Stimulated activated CD4-positive, alpha-beta T cell treated with anti-CD3 and anti-CD28 coated beads, Interleukin-12 subunit alpha, Interleukin-12 subunit beta, amount 100 ng/mL, for 4 hours (primary cell): ENCODE data around the gene KMT2D.

ENCODE experiments used
- DNase-seq: peaks from one replicate; pipeline ENCODE4 v3.0.0-alpha.2; 2020

The KMT2D gene

GRCh38 chr12:49060237-49061156 lies at the start of gene KMT2D:
TSS of gene KMT2D (minus strand) at chr12:49060794. CDS start at chr12:49055324, 5,470 bp downstream.
- peak; percentile 85 for DNase-seq

GRCh38 chr12:49109641-49110463 lies 49.3 kb upstream of the KMT2D start:
- no peak for DNase-seq

GRCh38 chr12:49108958-49109404 lies 48.4 kb upstream of the KMT2D start:
- DNase-seq = no peak

- no peak for DNase-seq
Measured at GRCh38 chr12:49105504-49106084, 45.0 kb upstream of the KMT2D start.

GRCh38 chr12:49104822-49105221 lies 44.2 kb upstream of the KMT2D start:
- no peak for DNase-seq

GRCh38 chr12:49100380-49100779 lies 39.8 kb upstream of the KMT2D start:
- no peak for DNase-seq

GRCh38 chr12:49098703-49099102 lies 38.1 kb upstream of the KMT2D start:
- no peak for DNase-seq

- DNase-seq = peak; percentile 54
Measured at GRCh38 chr12:49098035-49098451, 37.4 kb upstream of the KMT2D start.

- DNase-seq = no peak
Measured at GRCh38 chr12:49097381-49097780, 36.8 kb upstream of the KMT2D start.

- no peak for DNase-seq
Measured at GRCh38 chr12:49094975-49095365, 34.4 kb upstream of the KMT2D start.

- DNase-seq = no peak
Measured at GRCh38 chr12:49094160-49094974, 33.8 kb upstream of the KMT2D start, which contains the start of gene DHH. TSS of gene DHH (minus strand) at chr12:49094801. CDS start at chr12:49094512, 289 bp downstream.

- DNase-seq = no peak
Measured at GRCh38 chr12:49093792-49094159, 33.2 kb upstream of the KMT2D start.

GRCh38 chr12:49092816-49093406 lies 32.3 kb upstream of the KMT2D start:
- no peak for DNase-seq

- DNase-seq = peak; percentile 64
Measured at GRCh38 chr12:49092086-49092815, 31.7 kb upstream of the KMT2D start.

- no peak for DNase-seq
Measured at GRCh38 chr12:49091836-49092085, 31.2 kb upstream of the KMT2D start.

GRCh38 chr12:49091056-49091835 lies 30.7 kb upstream of the KMT2D start:
- no peak for DNase-seq

- peak; percentile 34 for DNase-seq
Measured at GRCh38 chr12:49089821-49090773, 29.5 kb upstream of the KMT2D start.

GRCh38 chr12:49088932-49089330 lies 28.3 kb upstream of the KMT2D start:
- DNase-seq = no peak

GRCh38 chr12:49088150-49088931 lies 27.7 kb upstream of the KMT2D start:
- DNase-seq = peak; percentile 60
